ENCODE data around the gene AGPAT3.

AGPAT3 gene

DNA sequence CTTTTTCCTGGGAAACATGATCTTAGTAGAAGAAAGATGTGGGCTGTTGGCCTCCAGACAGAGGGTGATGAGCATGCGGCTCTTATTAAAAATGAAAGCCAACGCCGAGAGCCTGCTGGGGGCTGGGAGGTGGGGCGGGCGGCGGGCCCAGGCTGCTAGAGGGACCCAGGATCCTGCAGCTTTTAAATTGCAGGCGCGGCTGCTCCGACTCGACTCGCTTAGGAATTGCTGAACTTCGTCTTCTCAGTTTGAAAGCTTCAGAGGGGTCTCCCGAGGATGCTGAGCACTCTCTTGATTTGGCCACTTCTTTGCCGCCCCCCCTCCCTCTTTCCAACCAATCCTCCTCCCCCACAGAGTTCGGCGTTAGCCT is 1.2 kb downstream of the AGPAT3 start:
- no peak for DNase-seq

DNA sequence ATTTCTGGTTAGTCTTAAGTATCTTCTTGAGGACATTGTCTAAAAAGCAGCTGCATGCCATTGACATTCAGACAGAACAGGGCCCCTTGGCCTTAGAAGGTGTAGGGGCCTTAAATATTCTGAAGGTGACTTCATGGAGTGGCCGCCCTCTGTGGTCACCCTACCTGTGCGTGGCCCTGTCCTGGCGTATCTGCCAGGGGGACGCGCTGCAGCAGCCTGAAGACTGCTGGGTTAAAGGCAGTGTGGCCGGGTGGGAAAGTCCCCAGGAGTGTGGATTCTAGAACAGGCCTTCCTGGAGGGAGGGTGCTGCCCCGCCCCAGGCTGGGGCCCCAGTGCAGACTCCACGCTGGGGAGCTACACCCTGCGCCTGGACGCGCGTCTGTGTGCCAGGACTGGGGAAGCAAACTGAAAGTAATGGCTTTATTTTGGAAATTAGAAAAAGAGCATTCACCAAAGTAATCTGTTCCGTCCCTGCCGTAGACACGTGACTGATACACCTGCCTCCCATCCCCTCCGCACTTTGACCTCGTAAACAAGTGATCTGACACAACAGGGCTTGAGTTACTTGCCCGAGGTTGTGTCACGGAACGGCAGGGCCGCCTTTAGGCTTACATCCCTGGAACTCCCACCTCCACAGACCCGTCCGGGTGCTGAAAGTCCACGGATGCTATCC is 1.8 kb downstream of the AGPAT3 start:
- DNase-seq, result no peak

- DNase-seq, result no peak
Observed at GRCh38 chr21:43867332-43867703, 2.3 kb downstream of the AGPAT3 start.

- no peak for DNase-seq
Observed at GRCh38 chr21:43867948-43868347, 2.9 kb downstream of the AGPAT3 start.

DNA sequence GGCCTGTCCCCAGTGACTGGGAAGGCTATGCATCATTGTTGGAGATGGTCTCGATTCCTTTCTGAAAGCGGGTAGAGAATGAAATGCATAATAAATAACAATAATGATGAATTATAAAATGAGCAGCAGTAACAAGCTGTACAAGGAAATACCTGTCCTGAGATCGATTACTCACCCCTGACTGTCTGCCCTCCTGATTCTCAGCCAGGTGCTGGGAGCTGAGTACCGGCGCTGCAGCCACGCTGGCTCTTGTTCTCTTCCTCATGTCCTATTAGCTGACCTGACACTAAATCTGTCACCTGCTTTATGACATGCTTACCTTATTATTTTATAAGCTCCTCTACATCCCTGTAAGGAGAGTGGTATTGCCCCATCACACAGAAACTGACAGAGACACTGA is 3.4 kb downstream of the AGPAT3 start:
- no peak for DNase-seq

DNA sequence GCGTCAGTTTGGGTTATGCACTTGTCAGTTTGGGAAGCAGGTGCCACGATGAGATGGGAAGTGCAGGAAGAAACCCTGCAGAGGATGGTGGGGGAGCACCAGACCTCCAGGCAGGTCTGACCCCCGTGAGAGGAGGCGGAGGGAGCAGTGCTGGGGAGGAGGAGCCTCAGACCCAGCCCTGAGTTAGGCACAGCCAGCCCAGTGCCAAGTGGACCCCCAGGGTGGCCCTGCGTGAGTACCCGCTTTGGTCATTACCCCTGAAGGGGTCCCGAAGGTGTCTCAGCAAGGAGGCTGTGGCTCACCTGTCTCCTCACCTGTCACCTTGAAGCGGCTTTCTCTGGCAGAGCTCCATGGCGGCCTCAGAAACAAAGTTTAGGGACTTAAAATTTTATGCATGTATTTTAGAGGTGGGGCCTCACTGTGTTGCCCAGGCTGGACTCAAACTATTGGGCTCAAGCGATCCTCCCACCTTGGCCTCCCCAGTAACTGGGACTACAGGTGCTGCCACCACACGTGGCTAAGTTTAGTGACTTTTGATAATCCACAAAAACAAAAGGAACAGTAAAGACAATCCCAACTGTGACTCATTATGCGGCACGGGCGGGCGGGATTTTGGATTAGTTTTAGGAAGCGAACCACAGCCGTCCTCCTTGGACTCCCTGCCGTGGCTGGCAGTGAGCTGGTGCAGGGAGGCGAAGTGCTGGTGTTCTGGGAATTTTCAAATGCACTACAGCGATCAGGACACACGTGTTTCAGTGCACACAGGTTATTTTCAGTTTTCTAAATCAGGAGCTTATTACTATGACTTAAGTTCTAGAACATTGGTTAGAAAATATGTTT is 4.7 kb downstream of the AGPAT3 start:
- DNase-seq, result no peak

- DNase-seq, result no peak
Observed at GRCh38 chr21:43871487-43871886, 6.5 kb downstream of the AGPAT3 start.

DNA sequence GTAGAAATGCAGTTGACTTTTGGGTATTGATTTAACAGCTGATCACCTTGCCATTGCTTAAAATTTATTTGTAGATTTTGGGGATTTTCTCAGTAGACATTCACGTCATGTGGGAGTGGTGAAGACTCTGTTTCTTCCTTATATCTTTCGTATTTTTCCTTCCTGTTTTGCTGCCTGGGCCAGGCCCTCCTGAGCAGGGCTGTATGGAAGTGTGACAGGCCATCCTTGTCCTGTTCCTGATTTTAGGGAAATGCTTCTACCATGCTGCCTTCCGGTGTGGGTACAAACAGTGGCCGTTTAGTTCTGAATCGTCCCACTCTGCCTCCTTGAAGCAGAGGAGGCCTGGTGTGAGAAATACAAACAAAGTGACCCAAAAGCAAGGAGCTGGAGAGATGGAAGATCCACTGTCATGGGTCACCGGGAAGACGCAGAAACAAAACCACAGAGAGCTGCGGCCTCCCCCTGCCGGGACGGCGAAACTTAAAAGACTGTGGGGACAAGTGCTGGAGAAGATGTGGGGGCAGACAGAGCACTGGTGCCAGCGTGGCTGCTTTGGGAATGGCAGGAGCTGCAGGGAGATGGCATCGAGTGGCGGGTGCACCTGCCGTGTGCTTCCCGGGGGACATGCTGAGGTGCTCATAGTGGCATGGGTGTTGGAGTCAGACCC is 7.6 kb downstream of the AGPAT3 start:
- DNase-seq, result no peak

GRCh38 chr21:43873673-43874072 is 8.7 kb downstream of the AGPAT3 start:
- no peak for DNase-seq

- no peak for DNase-seq
Observed at GRCh38 chr21:43874085-43874805, 9.2 kb downstream of the AGPAT3 start.

- no peak for DNase-seq
Observed at GRCh38 chr21:43876605-43877004, 11.6 kb downstream of the AGPAT3 start.

DNA sequence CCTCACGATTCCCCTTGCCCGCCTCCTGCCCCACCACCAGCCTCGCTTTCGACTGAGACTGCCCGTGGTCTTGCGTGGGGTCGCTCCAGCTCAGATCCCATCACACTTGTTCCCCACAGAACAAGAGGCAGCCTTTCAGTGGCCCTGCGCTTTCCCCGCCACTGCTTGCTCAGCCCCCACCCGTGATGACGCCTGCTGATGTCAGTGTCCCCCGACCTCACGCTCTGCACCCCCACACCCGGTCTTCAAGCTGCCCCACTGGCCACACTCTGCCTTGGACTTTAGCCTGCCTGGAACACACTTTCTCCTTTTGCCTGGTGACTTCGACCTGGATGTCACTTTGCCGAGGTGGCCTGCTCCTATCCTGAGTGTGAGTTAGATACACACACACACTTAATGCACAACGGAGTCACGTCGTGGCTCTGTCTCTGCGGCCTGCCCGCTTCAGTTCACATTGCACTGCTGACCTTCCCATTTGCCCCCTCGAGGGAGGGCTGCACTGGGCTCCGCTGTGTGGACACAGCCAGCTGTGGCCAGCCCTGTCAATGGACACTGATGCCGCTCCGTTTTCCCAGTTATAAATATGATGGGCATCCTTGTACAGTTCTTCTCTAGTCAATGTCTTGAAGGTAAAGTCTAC is 13.0 kb downstream of the AGPAT3 start:
- DNase-seq, result no peak

GRCh38 chr21:43879348-43880110 is 14.5 kb downstream of the AGPAT3 start:
- no peak for DNase-seq

- no peak for DNase-seq
Observed at GRCh38 chr21:43880111-43880985, 15.3 kb downstream of the AGPAT3 start.

- DNase-seq, result no peak
Observed at GRCh38 chr21:43881283-43881682, 16.3 kb downstream of the AGPAT3 start.

GRCh38 chr21:43881935-43882334 is 16.9 kb downstream of the AGPAT3 start:
- no peak for DNase-seq

GRCh38 chr21:43882952-43883545 is 18.0 kb downstream of the AGPAT3 start:
- DNase-seq, result no peak

DNA sequence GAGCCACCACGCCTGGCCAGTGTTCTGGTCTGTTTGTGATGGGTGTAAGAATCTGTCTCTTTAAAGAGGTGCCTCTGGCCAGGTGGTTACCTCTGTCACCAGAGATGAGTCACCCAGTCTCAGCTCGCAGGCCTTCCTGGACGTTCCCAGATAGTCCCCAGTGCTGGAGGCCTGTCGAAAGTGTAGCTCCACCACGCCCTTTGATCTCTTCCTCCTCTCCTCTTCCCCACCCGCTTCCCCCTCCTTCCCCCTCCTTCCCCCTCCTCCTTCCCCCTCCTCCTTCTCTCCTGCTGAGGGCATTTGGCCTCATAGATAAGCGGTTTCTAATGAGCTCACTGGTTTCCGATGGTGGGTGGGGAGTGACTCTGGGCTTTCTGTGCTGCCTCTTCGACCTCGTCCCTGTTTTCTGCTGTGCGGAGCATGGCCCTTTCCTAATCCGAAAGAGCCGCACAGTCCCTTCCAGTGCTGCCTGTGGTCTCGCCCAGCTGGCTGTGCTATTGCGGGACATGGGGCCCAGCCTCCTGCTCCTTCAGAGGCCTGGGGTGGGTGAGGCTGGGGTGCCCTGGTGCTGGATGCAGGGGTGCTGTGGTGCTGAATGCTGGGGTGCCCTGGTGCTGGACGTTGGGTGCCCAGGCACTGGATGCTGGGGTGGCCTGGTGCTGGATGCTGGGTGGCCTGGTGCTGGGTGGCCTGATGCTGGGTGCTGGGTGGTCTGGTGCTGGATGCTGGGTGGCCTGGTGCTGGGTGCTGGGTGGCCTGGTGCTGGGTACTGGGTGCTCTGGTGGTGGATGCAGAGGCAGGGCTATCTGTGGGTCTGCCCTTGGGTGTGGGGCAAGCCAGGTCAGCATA is 19.2 kb downstream of the AGPAT3 start:
- DNase-seq, result no peak

GRCh38 chr21:43884861-43885417 is 19.9 kb downstream of the AGPAT3 start:
- no peak for DNase-seq
